C4-2B (cell line): ENCODE results near the gene HS6ST1.

ENCODE experiments used
- H3K27ac ChIP-seq: fragments of 450-650 bp; 2 replicates; pipeline ENCODE4 v1.5.1; 2017
- ZFX ChIP-seq: fragments of 450-650 bp; IDR thresholded peaks from 2 replicates; pipeline ENCODE4 v1.6.1; 2017
- TF ChIP-seq, protein P1 (sequence below): fragments of 450-650 bp; conservative IDR thresholded peaks from 2 replicates; pipeline ENCODE4 v1.5.1; 2017; ENCODE audit warnings: mild to moderate bottlenecking

The HS6ST1 gene

DNA sequence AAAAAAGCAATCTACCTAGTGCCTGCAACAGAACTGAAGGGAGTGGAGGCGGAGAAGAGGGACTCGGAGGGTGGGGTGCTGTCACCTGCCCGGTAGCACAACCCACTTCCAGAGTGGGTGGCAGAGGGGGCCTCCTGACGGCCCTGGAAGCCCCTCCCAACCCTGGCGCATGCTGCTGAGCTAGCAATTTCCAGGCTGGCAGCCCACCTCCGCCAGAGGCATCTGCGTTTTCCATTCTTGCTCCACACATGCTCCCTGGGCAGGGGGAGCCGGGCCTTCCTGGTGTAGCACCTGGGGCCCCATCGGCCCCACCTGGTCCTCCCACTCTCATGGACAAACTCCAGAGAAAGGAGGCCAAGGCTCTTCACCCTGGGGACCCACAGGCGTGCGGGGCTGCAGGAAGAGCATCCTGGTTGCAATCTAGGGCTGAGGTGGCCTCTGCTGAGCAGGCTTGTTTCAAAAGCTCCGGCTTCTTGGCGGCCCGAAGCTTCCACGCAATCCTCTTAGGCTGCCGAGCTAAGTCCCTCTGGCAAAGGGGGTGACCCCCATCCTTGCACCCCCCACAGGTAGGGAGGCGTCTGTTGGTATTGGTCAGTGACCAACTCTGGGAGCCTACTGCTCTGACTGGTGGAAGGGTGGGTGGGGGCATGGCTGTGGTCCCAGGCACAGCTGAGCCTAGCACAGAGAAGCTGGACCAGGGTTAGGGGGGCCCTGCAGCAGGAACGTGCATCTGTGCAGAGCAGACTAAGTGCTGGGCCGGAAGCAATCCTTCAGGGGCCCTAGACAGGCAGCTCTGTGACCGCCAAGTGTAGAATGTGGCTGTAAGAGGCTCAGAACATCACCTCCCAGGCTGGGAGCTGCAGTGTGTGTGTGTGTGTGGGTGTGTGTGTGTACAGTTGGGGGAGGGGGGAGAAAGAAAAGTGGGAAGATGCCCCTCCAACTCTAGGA lies 2.6 kb downstream of the HS6ST1 start:
- TF ChIP-seq, protein P1, sequence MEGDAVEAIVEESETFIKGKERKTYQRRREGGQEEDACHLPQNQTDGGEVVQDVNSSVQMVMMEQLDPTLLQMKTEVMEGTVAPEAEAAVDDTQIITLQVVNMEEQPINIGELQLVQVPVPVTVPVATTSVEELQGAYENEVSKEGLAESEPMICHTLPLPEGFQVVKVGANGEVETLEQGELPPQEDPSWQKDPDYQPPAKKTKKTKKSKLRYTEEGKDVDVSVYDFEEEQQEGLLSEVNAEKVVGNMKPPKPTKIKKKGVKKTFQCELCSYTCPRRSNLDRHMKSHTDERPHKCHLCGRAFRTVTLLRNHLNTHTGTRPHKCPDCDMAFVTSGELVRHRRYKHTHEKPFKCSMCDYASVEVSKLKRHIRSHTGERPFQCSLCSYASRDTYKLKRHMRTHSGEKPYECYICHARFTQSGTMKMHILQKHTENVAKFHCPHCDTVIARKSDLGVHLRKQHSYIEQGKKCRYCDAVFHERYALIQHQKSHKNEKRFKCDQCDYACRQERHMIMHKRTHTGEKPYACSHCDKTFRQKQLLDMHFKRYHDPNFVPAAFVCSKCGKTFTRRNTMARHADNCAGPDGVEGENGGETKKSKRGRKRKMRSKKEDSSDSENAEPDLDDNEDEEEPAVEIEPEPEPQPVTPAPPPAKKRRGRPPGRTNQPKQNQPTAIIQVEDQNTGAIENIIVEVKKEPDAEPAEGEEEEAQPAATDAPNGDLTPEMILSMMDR = no peak
- TF ChIP-seq ZFX = no peak
- peak overlapping the region; percentile 70; the same call in 1 of the 2 replicates for H3K27ac ChIP-seq

DNA sequence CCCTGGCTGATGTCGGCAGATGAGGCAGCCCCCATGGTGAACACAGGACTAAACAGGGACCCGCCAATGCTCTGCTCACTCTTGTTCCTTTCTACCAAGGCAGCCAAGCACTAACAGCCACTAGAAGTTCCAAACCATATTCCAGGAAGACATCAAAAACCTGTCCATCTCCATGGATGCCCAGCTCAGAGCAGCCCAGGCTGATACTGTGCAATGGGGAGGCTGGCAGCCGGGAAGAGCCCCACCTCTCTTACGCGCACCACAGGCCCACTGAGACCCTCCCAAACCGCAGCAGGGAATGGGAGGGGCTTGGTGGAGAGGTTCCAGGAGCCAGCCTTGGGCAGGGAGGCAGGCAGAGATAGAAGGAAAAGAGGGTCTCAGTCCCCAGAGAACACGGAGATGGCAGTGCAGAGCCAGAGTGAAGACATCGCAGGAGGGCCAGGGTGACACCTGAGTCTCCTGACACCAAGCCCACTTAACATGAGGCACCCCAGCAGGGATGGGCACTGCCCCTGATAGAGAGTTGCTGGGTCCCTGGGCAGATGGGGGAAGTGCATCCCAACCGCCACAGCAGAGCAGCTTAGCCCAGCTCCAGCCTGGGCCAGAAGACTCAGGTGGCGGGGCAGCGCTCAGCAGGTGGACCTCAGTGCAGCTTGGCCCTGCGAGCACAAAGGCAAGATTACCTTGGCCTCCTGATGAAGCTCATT lies 3.4 kb downstream of the HS6ST1 start:
- TF ChIP-seq, protein P1 = no peak
- no peak for TF ChIP-seq ZFX
- no peak overlapping the region; the same call in 1 of the 2 replicates for H3K27ac ChIP-seq

DNA sequence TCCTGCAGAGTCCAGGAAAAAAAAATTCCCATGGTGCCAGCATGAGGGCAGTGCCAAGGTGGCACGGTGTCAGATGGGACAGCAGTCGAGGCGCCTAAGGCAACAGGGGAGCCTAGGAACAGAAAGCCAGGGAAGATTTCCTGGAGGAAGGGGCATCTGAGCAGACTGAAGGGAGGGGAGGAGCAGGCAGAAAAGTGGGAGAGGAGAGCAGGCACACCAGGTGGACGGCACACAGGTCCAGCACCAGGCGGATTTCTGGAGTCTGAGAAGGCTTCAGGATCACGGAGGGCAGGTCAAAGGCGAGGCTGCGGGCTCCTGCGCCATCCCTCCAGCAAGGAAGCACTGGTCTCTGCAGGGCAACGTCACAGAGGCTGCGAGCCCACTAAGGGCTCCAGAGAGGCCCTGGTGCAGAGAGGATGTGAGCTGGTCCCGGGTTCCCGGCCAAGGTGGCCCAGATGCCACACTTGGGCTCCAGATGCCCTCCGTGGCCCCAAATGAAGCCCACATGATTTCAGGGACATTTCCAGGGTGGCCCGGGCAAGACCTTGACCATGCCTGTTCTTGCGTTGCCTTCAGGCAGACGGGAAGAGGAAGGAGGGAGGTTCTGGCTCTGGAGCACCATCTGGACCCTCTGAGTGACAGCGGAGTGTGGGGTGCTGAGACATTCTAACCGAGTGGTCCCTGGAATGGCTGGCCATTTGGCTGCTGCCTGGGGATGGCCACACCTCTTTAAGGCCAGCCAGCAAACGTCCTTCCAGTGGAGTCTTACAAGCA lies 4.1 kb downstream of the HS6ST1 start:
- TF ChIP-seq, protein P1 = no peak
- no peak for TF ChIP-seq ZFX
- H3K27ac ChIP-seq = peak overlapping the region; percentile 27

DNA sequence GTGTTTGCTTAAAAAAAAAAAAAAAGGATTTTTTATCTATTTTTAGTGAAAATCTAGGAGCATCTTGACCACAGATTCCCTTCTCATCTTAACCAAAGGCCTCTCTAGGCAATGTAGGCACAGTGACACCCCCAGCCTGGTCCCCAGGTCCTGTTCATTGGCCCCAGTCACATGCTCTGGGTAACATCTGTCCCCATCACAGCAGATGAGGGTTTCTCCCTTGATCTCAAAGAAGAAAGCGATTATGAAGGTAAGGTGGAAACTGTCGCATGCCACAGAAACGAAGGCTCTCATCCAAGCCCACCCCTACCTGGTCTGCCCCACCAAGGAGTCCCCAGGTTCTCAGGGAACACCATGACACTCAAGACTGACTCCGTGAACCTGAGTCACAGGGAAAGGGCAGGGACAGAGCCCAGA lies 4.7 kb downstream of the HS6ST1 start:
- no peak for TF ChIP-seq ZFX
- TF ChIP-seq, protein P1 = no peak
- H3K27ac ChIP-seq = peak overlapping the region; percentile 27

DNA sequence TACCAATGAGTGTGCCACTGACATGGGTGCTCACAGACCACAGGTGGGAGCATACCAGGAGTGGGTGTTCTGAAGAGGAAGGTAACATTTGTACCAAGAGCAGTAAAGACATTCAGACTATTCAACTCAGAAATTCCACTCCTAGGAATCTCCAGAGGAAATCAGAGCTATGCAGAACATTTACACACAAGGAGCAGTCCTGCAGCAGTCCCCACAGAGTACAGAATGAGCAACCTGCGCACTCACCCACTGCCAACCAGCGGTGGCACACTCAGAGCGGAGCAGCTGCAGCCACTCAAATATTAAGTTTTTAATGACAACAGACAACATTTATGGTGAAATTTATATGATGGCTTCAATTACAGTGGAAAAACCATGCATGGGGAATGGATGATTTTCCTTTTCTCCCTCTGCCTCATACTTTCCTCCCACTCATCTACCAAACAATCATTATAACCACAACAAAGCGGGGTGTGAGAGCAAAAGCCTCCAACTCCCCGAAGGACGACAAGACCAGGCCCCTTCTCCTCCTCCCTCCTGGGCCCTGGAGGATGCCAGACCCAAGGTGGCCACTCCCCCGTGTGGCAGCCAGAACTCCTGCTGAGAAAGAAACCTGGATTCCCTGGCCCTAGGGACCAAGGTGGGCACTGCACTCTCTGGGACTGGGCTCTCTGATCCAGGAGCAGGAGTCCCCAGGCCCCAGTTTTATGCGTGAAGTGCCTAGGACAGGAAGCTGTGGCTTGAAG lies 5.4 kb downstream of the HS6ST1 start:
- no peak for TF ChIP-seq ZFX
- TF ChIP-seq, protein P1 = no peak; the same call in 1 of the 2 replicates
- H3K27ac ChIP-seq = no peak overlapping the region

DNA sequence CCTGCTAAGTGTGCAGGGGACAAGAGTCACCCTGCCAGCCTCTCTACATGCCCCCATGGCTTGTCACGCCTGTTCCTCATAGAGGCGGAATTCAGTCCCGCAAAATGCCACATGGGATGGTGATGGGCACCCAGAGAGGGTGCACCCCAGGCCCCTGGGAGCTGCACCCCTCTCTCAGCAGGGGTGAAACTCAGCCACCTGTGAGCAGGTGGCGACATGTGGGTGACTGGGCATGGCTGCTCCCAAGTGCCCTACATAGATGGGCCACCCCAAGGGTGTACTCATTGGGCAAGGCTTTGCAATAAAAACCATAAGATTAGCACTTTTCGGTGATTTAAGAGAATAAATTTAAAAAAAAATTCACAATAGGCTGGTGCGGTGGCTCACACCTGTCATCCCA lies 6.3 kb downstream of the HS6ST1 start:
- H3K27ac ChIP-seq = no peak overlapping the region
- TF ChIP-seq ZFX = no peak
- TF ChIP-seq, protein P1 = no peak
